CD4-positive, alpha-beta memory T cell (primary cell): ENCODE data around the gene CHRNB1. TPM values are rescaled to one million over a fixed set of nuclear protein-coding genes. Genes with fewer than 3 reads are reported as not detected.
A peak's percentile ranks its signal among the peaks of the same experiment; 100 is the strongest.
"Not testable (repeated sequence)": the region's sequence is repeated elsewhere in the genome, so short reads cannot be mapped to it uniquely, and the experiment has no call there.

ENCODE experiments used
- CTCF ChIA-PET: fragments of 350-600 bp; sonication (Branson Sonifier 250); formaldehyde crosslinking; loops from one replicate; lab custom pipeline; 2021; ENCODE audit warnings: inconsistent platforms; ENCODE audit not compliant: partially characterized antibody; lab: Charles Lee
- POLR2A ChIA-PET: fragments of 350-600 bp; sonication (Branson Sonifier 250); formaldehyde crosslinking; loops from one replicate; lab custom pipeline; 2021; ENCODE audit not compliant: partially characterized antibody; lab: Charles Lee
- DNase-seq, 5 donors: peaks; one replicate each; pipeline versions ENCODE4 v3.0.0 to v3.0.0-alpha.2; 2020 to 2022; ENCODE audit warnings: mixed read lengths in 1 of 5
- H3K27ac ChIP-seq: one replicate; pipeline ENCODE4 v1.7.0; 2013; ENCODE audit warnings: low read depth, low read length
- H3K27me3 ChIP-seq: 2 replicates; pipeline ENCODE4 v1.7.0; 2013; ENCODE audit warnings: mild to moderate bottlenecking, low read length, moderate library complexity; ENCODE audit not compliant: insufficient read depth
- H3K36me3 ChIP-seq: 2 replicates; pipeline ENCODE4 v1.7.0; 2013; ENCODE audit warnings: mild to moderate bottlenecking, low read length, moderate library complexity; ENCODE audit not compliant: insufficient read depth
- H3K4me1 ChIP-seq: 2 replicates; pipeline ENCODE4 v1.7.0; 2013; ENCODE audit warnings: mild to moderate bottlenecking, low read length, moderate library complexity; ENCODE audit not compliant: insufficient read depth
- H3K4me3 ChIP-seq, 2 donors: one replicate each; pipeline ENCODE4 v1.7.0; 2013; ENCODE audit warnings: low read length in 2 of 2, mild to moderate bottlenecking in 1 of 2
- H3K9me3 ChIP-seq, 2 donors: one replicate each; pipeline ENCODE4 v1.7.0; 2013; ENCODE audit warnings: low read length in 2 of 2, control low read depth in 1 of 2; ENCODE audit not compliant: control insufficient read depth in 1 of 2
- H3K27ac Mint-ChIP-seq, 7 donors: one replicate each; pipeline ENCODE4 v1.8.0; 2020 to 2021; ENCODE audit warnings: mixed read lengths in 7 of 7, mild to moderate bottlenecking in 6 of 7, inconsistent platforms in 3 of 7, moderate library complexity in 3 of 7
- H3K27me3 Mint-ChIP-seq, 2 donors: one replicate each; pipeline ENCODE4 v1.8.0; 2020 to 2021; ENCODE audit warnings: mixed read lengths in 2 of 2
- H3K36me3 Mint-ChIP-seq, 2 donors: one replicate each; pipeline ENCODE4 v1.8.0; 2020 to 2021; ENCODE audit warnings: mixed read lengths in 2 of 2, inconsistent platforms in 1 of 2, mild to moderate bottlenecking in 1 of 2
- H3K4me1 Mint-ChIP-seq, 4 donors: one replicate each; pipeline ENCODE4 v1.8.0; 2020 to 2021; ENCODE audit warnings: mixed read lengths in 4 of 4, mild to moderate bottlenecking in 1 of 4
- H3K4me3 Mint-ChIP-seq, 8 donors: one replicate each; pipeline ENCODE4 v1.8.0; 2020 to 2021; ENCODE audit warnings: mixed read lengths in 8 of 8, mild to moderate bottlenecking in 7 of 8, moderate library complexity in 6 of 8, inconsistent platforms in 3 of 8
- H3K9me3 Mint-ChIP-seq, 8 donors: one replicate each; pipeline ENCODE4 v1.8.0; 2020 to 2021; ENCODE audit warnings: mixed read lengths in 8 of 8, mild to moderate bottlenecking in 5 of 8, inconsistent platforms in 3 of 8, moderate library complexity in 1 of 8
- intact Hi-C: fragments of 100-400 bp; cut with micrococcal nuclease; formaldehyde crosslinking; loops from one replicate; pipeline ENCODE4 v1.15.1; 2023
- polyA plus RNA-seq, 2 donors: library from polyadenylated mRNA; unstranded; fragments of 300-500 nt; fragmentation: Illumina TruSeq; gene quantifications; one replicate each; pipeline ENCODE4 v1.2.3, GENCODE V29; 2021
- total RNA-seq, 2 experiments: library from RNA; stranded (reverse); gene quantifications; one replicate each; pipeline ENCODE4 v1.2.3, GENCODE V29; 2021

CHRNB1 gene
- total and polyA plus RNA-seq, 4 experiments from 2014 or later = 9.1 to 29.2 (median 16.8) TPM

DNA sequence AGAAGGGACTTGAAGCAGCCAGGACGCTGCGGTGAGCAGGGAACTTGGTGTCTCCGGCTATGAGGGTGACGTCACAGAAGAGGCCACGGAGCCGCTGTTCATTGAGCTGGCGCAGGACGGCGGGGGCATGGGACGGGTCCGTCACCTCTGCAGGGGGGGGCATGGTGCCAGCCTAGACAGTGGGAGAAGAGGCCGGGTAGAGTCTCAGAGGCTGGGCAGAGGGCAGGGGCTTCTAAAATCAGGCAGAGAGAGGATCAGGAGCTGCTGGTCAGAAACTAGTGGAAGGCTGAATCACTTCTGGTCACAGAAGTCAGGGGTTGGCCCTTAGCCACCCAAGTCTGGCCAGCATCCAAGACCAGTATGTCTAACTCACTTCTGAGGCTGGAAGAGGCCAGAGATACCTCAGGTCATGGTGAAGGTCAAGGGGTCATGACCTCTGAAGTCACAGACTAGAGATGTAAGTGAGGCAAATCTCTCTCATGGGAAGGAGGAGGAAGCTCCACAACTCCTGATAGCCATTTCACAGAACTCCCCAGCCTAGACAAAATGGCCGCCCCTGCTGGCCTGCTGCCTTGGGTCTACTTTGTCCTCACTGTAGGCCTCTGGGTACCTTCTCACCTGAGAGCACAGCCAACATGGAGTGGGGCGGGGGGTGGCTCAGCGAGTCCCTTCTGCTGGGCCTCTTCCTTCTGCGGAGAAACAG is 21.9 kb downstream of the CHRNB1 start:
- Mint-ChIP-seq H3K4me3 (no peak overlapping the region), H3K36me3 (peaks cover 3 to 28% of the 10 kb centered on the region in 2 donors), H3K4me1 (peaks cover 4 to 18% (median 6%) of the 10 kb centered on the region in 4 donors), H3K27me3 (no peaks in the 10 kb centered on the region), H3K27ac (peak overlapping the region in 1 of 7 donors; percentile 40), H3K9me3 (no peaks in the 10 kb centered on the region)
- Histone ChIP-seq H3K9me3 (no peaks in the 10 kb centered on the region), H3K4me3 (no peak overlapping the region), H3K4me1 (peaks cover 8% of the 10 kb centered on the region), H3K27ac (no peak overlapping the region), H3K36me3 (peaks cover 6% of the 10 kb centered on the region), H3K27me3 (no peaks in the 10 kb centered on the region)
- no peak for DNase-seq
- ChIA-PET CTCF (interaction anchor here (1.6 kb wide), 2 partner anchors 9 to 30 kb away, joined by 3 to 4 read pairs; no protein-coding TSS in a partner anchor), POLR2A (interaction anchor here (0.8 to 23.4 kb wide), 2 partner anchors 11 to 15 kb away, joined by 3 to 398 read pairs; partner anchors contain the start of genes POLR2A, SLC35G6 and ZBTB4)
- intact Hi-C loops = no loop called here

DNA sequence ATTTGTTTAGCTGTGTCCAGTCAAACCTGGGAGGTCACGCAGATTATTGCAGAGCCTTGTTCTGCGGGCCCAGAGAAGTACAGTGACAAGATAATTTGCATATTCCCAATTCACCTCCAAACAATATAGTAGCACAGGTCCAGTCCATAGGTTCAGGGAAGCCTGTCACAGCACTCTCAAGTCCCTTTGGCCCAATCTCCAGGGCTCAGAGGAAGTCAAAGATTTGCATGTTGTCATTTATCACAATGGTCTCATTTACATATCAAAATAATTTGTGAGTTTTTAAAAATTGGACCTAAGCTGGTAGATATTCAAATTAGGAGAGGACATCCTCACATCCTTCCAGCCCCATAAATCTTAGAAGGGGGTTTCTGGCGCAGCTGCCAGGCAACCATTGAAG is 22.6 kb downstream of the CHRNB1 start:
- Mint-ChIP-seq H3K36me3 (peaks cover 3 to 26% of the 10 kb centered on the region in 2 donors), H3K9me3 (no peaks in the 10 kb centered on the region), H3K27ac (peak overlapping the region in 2 of 7 donors; percentile 26 to 40), H3K4me1 (peaks cover 7 to 23% (median 10%) of the 10 kb centered on the region in 4 donors), H3K4me3 (no peak overlapping the region), H3K27me3 (no peaks in the 10 kb centered on the region)
- ChIA-PET POLR2A (interaction anchor here (23.4 kb wide), 1 partner anchor 14 kb away, joined by 398 read pairs; the partner anchor contains the start of genes POLR2A, SLC35G6 and ZBTB4), CTCF (interaction anchor here (0.5 to 1.6 kb wide), 3 partner anchors 9 to 55 kb away, joined by 3 to 4 read pairs (median 3); no protein-coding TSS in a partner anchor)
- Histone ChIP-seq H3K36me3 (peaks cover 6% of the 10 kb centered on the region), H3K27ac (no peak overlapping the region), H3K4me1 (peaks cover 10% of the 10 kb centered on the region), H3K4me3 (no peak overlapping the region), H3K27me3 (no peaks in the 10 kb centered on the region), H3K9me3 (no peaks in the 10 kb centered on the region)
- no peak for DNase-seq
- intact Hi-C loops = no loop called here

DNA sequence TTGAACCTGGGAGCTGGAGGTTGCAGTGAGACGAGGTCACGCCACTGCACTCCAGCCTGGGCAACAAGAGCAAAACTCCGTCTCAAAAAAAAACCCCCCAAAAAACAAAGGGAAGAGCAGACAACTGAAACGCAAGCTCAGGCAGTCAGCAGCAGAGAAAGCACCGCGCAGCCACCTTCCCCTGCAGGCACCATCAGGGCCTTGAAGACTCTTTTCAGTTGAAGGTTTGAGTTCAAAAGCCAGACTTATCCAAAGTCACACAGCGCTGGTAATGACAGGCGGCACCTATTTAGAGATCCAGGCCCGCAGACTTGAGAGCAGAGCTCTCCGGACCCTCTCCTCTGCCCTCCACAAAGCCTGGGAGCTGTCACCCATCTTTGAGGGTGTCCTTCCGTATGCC is 23.4 kb downstream of the CHRNB1 start:
- CTCF ChIA-PET = interaction anchor here (0.5 to 1.6 kb wide), 3 partner anchors 8 to 54 kb away, joined by 3 to 4 read pairs (median 3); no protein-coding TSS in a partner anchor
- H3K4me3 ChIP-seq = no peak overlapping the region
- no peak overlapping the region for H3K27ac ChIP-seq
- POLR2A ChIA-PET = interaction anchor here (23.4 kb wide), 1 partner anchor 14 kb away, joined by 398 read pairs; the partner anchor contains the start of genes POLR2A, SLC35G6 and ZBTB4
- H3K4me1 Mint-ChIP-seq = peaks cover 7 to 30% (median 10%) of the 10 kb centered on the region in 4 donors
- H3K27ac Mint-ChIP-seq = peak overlapping the region in 2 of 7 donors; percentile 23 to 41
- H3K36me3 ChIP-seq = peaks cover 6% of the 10 kb centered on the region
- H3K27me3 ChIP-seq = no peaks in the 10 kb centered on the region
- H3K4me1 ChIP-seq = peaks cover 10% of the 10 kb centered on the region
- intact Hi-C loops = no loop called here
- H3K9me3 Mint-ChIP-seq = no peaks in the 10 kb centered on the region
- DNase-seq = no peak
- H3K9me3 ChIP-seq = no peaks in the 10 kb centered on the region
- H3K27me3 Mint-ChIP-seq = no peaks in the 10 kb centered on the region
- peaks cover 3 to 25% of the 10 kb centered on the region in 2 donors for H3K36me3 Mint-ChIP-seq
- H3K4me3 Mint-ChIP-seq = no peak overlapping the region

DNA sequence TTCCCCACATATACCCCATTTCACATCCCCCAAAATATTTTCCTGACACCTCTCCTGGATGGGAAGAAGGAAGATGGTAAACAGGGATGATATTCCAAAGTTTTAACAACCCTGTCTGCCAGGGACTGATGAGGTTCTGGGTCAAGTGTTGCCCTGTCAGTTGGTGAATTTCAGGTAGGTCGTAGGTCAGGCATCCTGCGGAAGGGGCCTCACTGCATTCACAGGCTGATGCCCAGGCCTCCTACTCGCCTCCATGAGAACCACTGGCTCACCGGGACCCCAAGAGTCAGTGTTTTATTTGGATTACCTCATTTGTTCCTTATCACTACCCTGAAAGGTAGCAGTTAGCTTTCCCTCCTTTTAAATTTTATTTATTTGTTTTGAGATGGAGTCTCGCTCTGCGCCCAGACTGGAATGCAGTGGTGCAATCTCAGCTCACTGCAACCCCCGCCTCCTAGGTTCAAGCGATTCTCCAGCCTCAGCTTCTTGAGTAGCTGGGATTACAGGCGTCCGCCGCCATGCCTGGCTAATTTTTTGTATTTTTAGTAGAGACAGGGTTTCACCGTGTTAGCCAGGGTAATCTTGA is 24.0 kb downstream of the CHRNB1 start:
- Histone ChIP-seq H3K4me1 (peaks cover 10% of the 10 kb centered on the region), H3K27me3 (no peaks in the 10 kb centered on the region), H3K36me3 (peaks cover 6% of the 10 kb centered on the region), H3K4me3 (no peak overlapping the region), H3K27ac (no peak overlapping the region), H3K9me3 (no peaks in the 10 kb centered on the region)
- peak overlapping the region in 1 of 7 donors; percentile 23 for H3K27ac Mint-ChIP-seq
- peaks cover 3 to 21% of the 10 kb centered on the region in 2 donors for H3K36me3 Mint-ChIP-seq
- ChIA-PET CTCF (interaction anchor here (1.6 kb wide), 1 partner anchor 32 kb away, joined by 4 read pairs; no protein-coding TSS in a partner anchor), POLR2A (interaction anchor here (23.4 kb wide), 1 partner anchor 13 kb away, joined by 398 read pairs; the partner anchor contains the start of genes POLR2A, SLC35G6 and ZBTB4)
- no peak for DNase-seq
- no peaks in the 10 kb centered on the region for H3K9me3 Mint-ChIP-seq
- peaks cover 7 to 36% (median 10%) of the 10 kb centered on the region in 4 donors for H3K4me1 Mint-ChIP-seq
- H3K27me3 Mint-ChIP-seq = no peaks in the 10 kb centered on the region
- H3K4me3 Mint-ChIP-seq = no peak overlapping the region
- intact Hi-C loops = no loop called here

- peaks cover 8 to 41% (median 11%) of the 10 kb centered on the region in 4 donors for H3K4me1 Mint-ChIP-seq
- H3K36me3 Mint-ChIP-seq = peaks cover 3 to 18% of the 10 kb centered on the region in 2 donors
- H3K9me3 Mint-ChIP-seq, H3K27ac Mint-ChIP-seq, intact Hi-C loops, H3K4me3 ChIP-seq, H3K27ac ChIP-seq, H3K36me3 ChIP-seq, H3K4me3 Mint-ChIP-seq, H3K9me3 ChIP-seq, H3K27me3 ChIP-seq, DNase-seq, H3K27me3 Mint-ChIP-seq, CTCF ChIA-PET: not testable (repeated sequence)
- peaks cover 15% of the 10 kb centered on the region for H3K4me1 ChIP-seq
- POLR2A ChIA-PET = interaction anchor here (23.4 kb wide), 1 partner anchor 12 kb away, joined by 398 read pairs; the partner anchor contains the start of genes POLR2A, SLC35G6 and ZBTB4
Observed at GRCh38 chr17:7469843-7470242, 25.0 kb downstream of the CHRNB1 start.

- CTCF ChIA-PET, DNase-seq, H3K9me3 Mint-ChIP-seq, H3K4me3 ChIP-seq, H3K36me3 ChIP-seq, H3K4me3 Mint-ChIP-seq, H3K27me3 Mint-ChIP-seq, intact Hi-C loops, H3K27me3 ChIP-seq, H3K9me3 ChIP-seq, H3K27ac ChIP-seq: not testable (repeated sequence)
- H3K4me1 ChIP-seq = peaks cover 18% of the 10 kb centered on the region
- peaks cover 2 to 17% of the 10 kb centered on the region in 2 donors for H3K36me3 Mint-ChIP-seq
- peak overlapping the region in 3 of 7 donors; percentile 16 to 66 (median 29) for H3K27ac Mint-ChIP-seq
- H3K4me1 Mint-ChIP-seq = peaks cover 8 to 43% (median 14%) of the 10 kb centered on the region in 4 donors
- POLR2A ChIA-PET = interaction anchor here (1.1 to 23.4 kb wide), 4 partner anchors 11 to 44 kb away, joined by 3 to 398 read pairs (median 4); partner anchors contain the start of genes POLR2A, SLC35G6, TMEM102 and ZBTB4
Observed at GRCh38 chr17:7470457-7470973, 25.7 kb downstream of the CHRNB1 start.
